Naive thymus-derived CD4-positive, alpha-beta T cell (primary cell): ENCODE measurements around the gene ARVCF. TPM values are rescaled to one million over a fixed set of nuclear protein-coding genes. Genes with fewer than 3 reads are reported as not detected.

Experiments
- ATAC-seq: fragments of 150-1000 bp; cut with Tn5 transposase; 2 replicates; pipeline ENCODE4 v1.10.0; 2021; ENCODE audit warnings: mild to moderate bottlenecking, moderate library complexity
- CTCF ChIA-PET: fragments of 350-600 bp; sonication (Branson Sonifier 250); formaldehyde crosslinking; loops from one replicate; lab custom pipeline; 2021; ENCODE audit warnings: antibody characterized with exemption; lab: Charles Lee
- POLR2A ChIA-PET: fragments of 350-600 bp; sonication (Branson Sonifier 250); formaldehyde crosslinking; loops from one replicate; lab custom pipeline; 2021; ENCODE audit warnings: antibody characterized with exemption, inconsistent platforms; lab: Charles Lee
- DNase-seq, 9 donors: peaks; one replicate each; pipeline versions ENCODE4 v3.0.0 to v3.0.0-alpha.2; 2020 to 2022; ENCODE audit warnings: mixed read lengths in 1 of 9
- H3K27ac ChIP-seq: one replicate; pipeline ENCODE4 v1.7.0; 2013; ENCODE audit warnings: mild to moderate bottlenecking, low read depth, low read length, moderate library complexity
- H3K27me3 ChIP-seq, 2 donors: one replicate each; pipeline ENCODE4 v1.7.0; 2013; ENCODE audit warnings: low read length in 2 of 2, mild to moderate bottlenecking in 2 of 2, moderate library complexity in 2 of 2; ENCODE audit not compliant: control insufficient read depth in 2 of 2, insufficient read depth in 2 of 2
- H3K36me3 ChIP-seq, 3 experiments: 1 replicate in 2 of 3; 2 replicates in 1 of 3; pipeline ENCODE4 v1.7.0; 2013; ENCODE audit warnings: low read length in 3 of 3, mild to moderate bottlenecking in 3 of 3, moderate library complexity in 1 of 3; ENCODE audit not compliant: insufficient read depth in 3 of 3, control insufficient read depth in 2 of 3
- H3K4me1 ChIP-seq, 2 donors: one replicate each; pipeline ENCODE4 v1.7.0; 2013; ENCODE audit warnings: low read length in 2 of 2, mild to moderate bottlenecking in 2 of 2, moderate library complexity in 1 of 2; ENCODE audit not compliant: control insufficient read depth in 2 of 2, insufficient read depth in 2 of 2
- H3K4me3 ChIP-seq: 2 replicates; pipeline ENCODE4 v1.7.0; 2013; ENCODE audit warnings: mild to moderate bottlenecking, low read length
- H3K9me3 ChIP-seq, 3 experiments: 1 replicate in 2 of 3; 2 replicates in 1 of 3; pipeline ENCODE4 v1.7.0; 2013; ENCODE audit warnings: low read length in 3 of 3; ENCODE audit not compliant: control insufficient read depth in 2 of 3
- H3K27ac Mint-ChIP-seq, 9 donors: one replicate each; pipeline ENCODE4 v1.8.0; 2020 to 2022; ENCODE audit warnings: mixed read lengths in 9 of 9, mild to moderate bottlenecking in 8 of 9, moderate library complexity in 5 of 9, inconsistent platforms in 2 of 9
- H3K27me3 Mint-ChIP-seq, 5 donors: one replicate each; pipeline ENCODE4 v1.8.0; 2021 to 2022; ENCODE audit warnings: mixed read lengths in 5 of 5, mild to moderate bottlenecking in 1 of 5
- H3K36me3 Mint-ChIP-seq, 5 donors: one replicate each; pipeline ENCODE4 v1.8.0; 2020 to 2022; ENCODE audit warnings: mixed read lengths in 5 of 5, mild to moderate bottlenecking in 3 of 5, inconsistent platforms in 1 of 5
- H3K4me1 Mint-ChIP-seq, 7 donors: one replicate each; pipeline ENCODE4 v1.8.0; 2020 to 2022; ENCODE audit warnings: mixed read lengths in 7 of 7, mild to moderate bottlenecking in 3 of 7, inconsistent platforms in 1 of 7
- H3K4me3 Mint-ChIP-seq, 10 donors: one replicate each; pipeline ENCODE4 v1.8.0; 2020 to 2022; ENCODE audit warnings: mild to moderate bottlenecking in 10 of 10, mixed read lengths in 10 of 10, moderate library complexity in 6 of 10, inconsistent platforms in 2 of 10
- H3K9me3 Mint-ChIP-seq, 11 donors: one replicate each; pipeline ENCODE4 v1.8.0; 2020 to 2022; ENCODE audit warnings: mixed read lengths in 11 of 11, mild to moderate bottlenecking in 4 of 11, inconsistent platforms in 1 of 11, moderate library complexity in 1 of 11
- intact Hi-C, 2 donors: fragments of 100-400 bp; cut with micrococcal nuclease; formaldehyde crosslinking; loops; one replicate each; pipeline ENCODE4 v1.15.1; 2023
- polyA plus RNA-seq, 2 donors: library from polyadenylated mRNA; unstranded; fragments of 300-500 nt; fragmentation: Illumina TruSeq; gene quantifications; one replicate each; pipeline ENCODE4 v1.2.3, GENCODE V29; 2021
- total RNA-seq, 6 experiments: library from RNA in 5 of 6; stranded (reverse) in 5 of 6; gene quantifications; 1 replicate in 5 of 6; 2 replicates in 1 of 6; pipeline ENCODE4 v1.2.3 and lab custom pipeline; 2021 to 2026

The ARVCF gene
- total and polyA plus RNA-seq, 7 experiments from 2014 or later = 0.74 to 9.2 (median 3.0) TPM

DNA sequence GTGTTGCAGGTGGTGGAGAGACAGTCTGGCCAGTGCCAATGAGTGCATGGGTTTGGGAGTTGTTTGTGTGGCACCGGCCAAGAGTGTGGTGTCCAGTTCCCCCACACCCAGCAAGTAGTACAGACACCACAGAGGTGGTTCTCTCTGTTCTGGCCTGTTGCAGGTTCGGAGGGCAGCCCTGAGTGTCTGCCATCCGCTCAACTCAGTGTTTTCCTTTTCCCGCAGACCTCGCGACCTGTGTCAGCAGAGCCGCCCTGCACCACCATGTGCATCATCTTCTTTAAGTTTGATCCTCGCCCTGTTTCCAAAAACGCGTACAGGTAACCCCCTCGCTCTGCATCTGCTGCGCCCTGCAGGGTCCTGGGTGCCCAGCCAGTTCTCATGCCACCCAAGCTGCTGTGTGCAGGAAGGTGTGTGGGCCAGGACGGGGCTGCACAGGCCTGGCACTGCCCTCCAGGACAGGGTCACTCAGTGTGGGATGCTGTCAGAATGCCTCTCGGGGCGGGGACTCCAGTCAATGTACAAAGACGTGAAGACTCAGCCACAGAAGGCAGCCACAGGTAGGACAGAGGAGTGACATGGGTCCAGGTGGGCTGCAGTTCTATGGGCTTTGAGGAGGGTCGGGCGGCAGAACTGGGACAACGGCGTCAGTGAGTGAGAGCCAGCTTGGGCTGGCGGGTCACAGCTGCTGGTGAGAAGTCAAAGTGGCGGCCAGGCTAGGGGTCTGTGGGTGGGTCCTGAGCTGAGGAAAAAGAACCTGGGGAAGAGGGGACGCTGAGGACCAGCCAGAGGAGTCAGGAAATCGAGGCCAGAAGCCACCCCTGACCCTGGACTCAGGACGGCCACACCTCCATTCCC is 20.1 kb upstream of the ARVCF start:
- intact Hi-C loops = no loop called here
- Mint-ChIP-seq H3K27me3 (no peaks in the 10 kb centered on the region), H3K4me1 (peaks cover 9 to 31% (median 12%) of the 10 kb centered on the region in 7 donors), H3K27ac (peak overlapping the region in 1 of 9 donors; percentile 19), H3K36me3 (peaks cover 0 to 33% (median 10%) of the 10 kb centered on the region in 5 donors), H3K9me3 (peaks cover 0 to 2% (median 0%) of the 10 kb centered on the region in 11 donors), H3K4me3 (no peak overlapping the region)
- H3K36me3 ChIP-seq = peaks cover 0 to 34% (median 0%) of the 10 kb centered on the region in 3 experiments
- CTCF ChIA-PET = no interaction called here
- H3K4me3 ChIP-seq = no peak overlapping the region
- POLR2A ChIA-PET = no interaction called here
- no peaks in the 10 kb centered on the region for H3K27me3 ChIP-seq
- DNase-seq (no peak), ATAC-seq (no peak)
- H3K9me3 ChIP-seq = no peaks in the 10 kb centered on the region
- no peak overlapping the region for H3K27ac ChIP-seq
- peaks cover 7% of the 10 kb centered on the region in 2 donors for H3K4me1 ChIP-seq

DNA sequence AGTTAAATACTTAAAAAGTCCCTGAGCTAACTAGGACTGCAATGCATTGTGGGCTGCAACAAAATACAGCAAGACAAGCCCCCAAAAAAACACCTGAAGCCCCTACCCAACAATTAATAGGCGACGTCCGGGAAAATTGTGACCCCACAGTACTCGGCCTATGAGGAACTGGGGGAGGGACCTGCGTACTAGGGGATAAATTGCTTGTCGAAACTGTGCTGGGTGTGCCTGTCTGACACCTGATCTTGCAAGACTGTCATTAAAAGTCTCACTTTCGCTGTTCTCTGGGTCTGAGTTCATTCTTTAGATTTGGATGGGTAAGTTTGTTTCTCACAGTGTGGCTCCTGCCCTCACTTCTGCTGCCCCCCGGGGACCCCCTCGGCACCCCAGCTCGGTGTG is 19.5 kb upstream of the ARVCF start:
- ChIA-PET CTCF (no interaction called here), POLR2A (interaction anchor here (0.6 kb wide), 1 partner anchor 566 kb away, joined by 3 read pairs; no protein-coding TSS in a partner anchor)
- Mint-ChIP-seq H3K27ac (no peak overlapping the region), H3K4me3 (no peak overlapping the region), H3K36me3 (peaks cover 0 to 33% (median 10%) of the 10 kb centered on the region in 5 donors), H3K27me3 (no peaks in the 10 kb centered on the region), H3K9me3 (peaks cover 0 to 2% (median 0%) of the 10 kb centered on the region in 11 donors), H3K4me1 (peaks cover 12 to 36% (median 16%) of the 10 kb centered on the region in 7 donors)
- Histone ChIP-seq H3K4me1 (peaks cover 11 to 13% of the 10 kb centered on the region in 2 donors), H3K36me3 (peaks cover 0 to 39% (median 0%) of the 10 kb centered on the region in 3 experiments), H3K9me3 (no peaks in the 10 kb centered on the region), H3K27ac (no peak overlapping the region), H3K4me3 (no peak overlapping the region), H3K27me3 (no peaks in the 10 kb centered on the region)
- DNase-seq = no peak
- no peak for ATAC-seq
- intact Hi-C loops = no loop called here

DNA sequence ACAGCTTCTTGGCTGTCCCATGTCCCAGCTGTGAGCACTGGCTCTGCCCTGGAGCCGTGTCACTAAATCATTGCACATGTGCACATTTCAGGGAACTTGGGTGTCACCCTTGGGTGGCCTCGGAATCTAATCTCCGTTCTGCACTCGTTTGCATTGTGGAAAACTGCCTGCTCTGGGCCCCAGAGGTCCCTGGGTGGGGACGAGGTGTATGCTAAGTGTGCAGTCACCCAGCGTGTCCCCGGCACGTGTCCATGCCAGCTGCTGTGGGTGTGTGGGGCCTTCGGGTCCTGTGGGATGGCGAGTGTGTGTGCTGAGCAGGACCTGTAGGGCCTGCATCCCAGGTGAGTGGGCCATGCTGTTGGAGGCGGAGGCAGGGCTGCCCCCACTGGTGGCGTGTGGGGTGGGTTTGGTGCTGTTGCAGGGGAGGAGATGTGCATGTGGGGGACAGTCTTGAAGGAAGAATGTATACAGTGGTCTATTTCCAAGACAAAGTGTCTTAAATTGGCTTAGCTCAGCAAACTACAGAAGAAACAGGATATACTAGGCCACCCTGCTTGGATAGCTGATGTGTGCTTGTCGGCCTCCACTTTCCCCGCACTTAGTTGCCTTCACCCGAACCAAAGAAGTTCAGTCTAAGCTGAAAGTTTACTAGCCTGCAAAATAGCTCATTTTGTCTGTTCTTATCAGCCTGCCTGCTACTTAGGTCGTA is 18.9 kb upstream of the ARVCF start:
- peaks cover 11 to 13% of the 10 kb centered on the region in 2 donors for H3K4me1 ChIP-seq
- Mint-ChIP-seq H3K4me3 (no peak overlapping the region), H3K27me3 (no peaks in the 10 kb centered on the region), H3K27ac (peak overlapping the region in 1 of 9 donors; percentile 87), H3K4me1 (peaks cover 12 to 36% (median 16%) of the 10 kb centered on the region in 7 donors), H3K36me3 (peaks cover 0 to 33% (median 10%) of the 10 kb centered on the region in 5 donors), H3K9me3 (peaks cover 0 to 2% (median 0%) of the 10 kb centered on the region in 11 donors)
- H3K9me3 ChIP-seq = no peaks in the 10 kb centered on the region
- DNase-seq = no peak
- H3K27me3 ChIP-seq = no peaks in the 10 kb centered on the region
- ChIA-PET POLR2A (interaction anchor here (0.6 kb wide), 1 partner anchor 566 kb away, joined by 3 read pairs; no protein-coding TSS in a partner anchor), CTCF (no interaction called here)
- intact Hi-C loops = no loop called here
- H3K4me3 ChIP-seq = no peak overlapping the region
- H3K27ac ChIP-seq = no peak overlapping the region
- peaks cover 0 to 39% (median 0%) of the 10 kb centered on the region in 3 experiments for H3K36me3 ChIP-seq
- ATAC-seq = no peak

DNA sequence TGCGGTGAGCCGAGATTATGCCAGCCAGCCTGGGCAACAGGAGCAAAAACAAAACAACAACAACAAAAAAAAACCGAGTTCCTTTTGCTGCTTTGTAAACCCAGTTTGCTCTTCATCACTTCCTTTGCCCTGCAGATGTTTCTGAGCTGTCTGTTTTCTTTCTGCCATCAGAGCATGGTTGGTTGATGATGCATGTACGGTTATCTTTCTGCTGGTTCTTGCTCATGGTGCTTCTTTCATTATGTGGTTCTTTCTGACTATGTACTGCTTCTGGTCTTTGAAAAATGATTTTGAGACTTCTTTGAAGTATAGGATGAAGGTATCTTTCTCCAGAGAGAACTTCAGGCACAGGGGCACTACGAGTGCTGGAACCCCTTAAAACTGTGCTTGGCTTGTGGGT is 17.5 kb upstream of the ARVCF start:
- CTCF ChIA-PET = interaction anchor here (0.6 kb wide), 1 partner anchor 752 kb away, joined by 5 read pairs; no protein-coding TSS in a partner anchor
- intact Hi-C loops = no loop called here
- POLR2A ChIA-PET = no interaction called here

DNA sequence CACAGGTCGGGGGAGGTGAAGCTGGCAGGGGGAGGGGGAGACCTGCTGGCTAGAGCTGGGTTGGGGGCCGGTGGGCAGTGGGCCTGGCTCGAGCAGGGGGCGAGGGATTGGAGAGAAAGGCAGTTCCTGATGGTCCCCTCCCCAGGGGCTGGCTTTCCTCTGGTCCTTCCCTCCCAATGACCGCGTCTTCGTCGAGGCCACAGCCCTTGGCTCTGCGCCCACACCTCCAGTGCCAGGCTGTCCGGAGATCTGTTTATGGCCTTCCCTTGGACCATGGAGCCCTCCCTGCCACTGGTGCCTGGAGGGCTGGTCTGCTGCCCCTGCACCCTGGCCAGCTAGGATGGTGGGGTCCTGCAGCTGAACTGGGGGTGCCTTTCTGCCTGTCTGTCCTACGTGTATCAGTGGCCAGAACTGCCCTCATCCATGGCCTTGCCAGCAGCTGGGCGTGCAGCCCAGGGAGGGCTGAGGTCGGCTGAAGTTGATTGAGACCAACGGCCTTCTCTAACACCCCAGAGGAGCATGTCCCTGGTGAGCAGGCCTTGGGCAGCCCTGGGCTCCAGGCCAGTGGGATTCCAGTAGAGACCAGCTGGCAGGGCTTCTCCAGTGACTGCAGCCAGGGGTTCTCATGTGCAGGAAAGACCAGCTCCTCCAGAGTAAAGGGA is 16.6 kb upstream of the ARVCF start:
- intact Hi-C loops = no loop called here
- peak overlapping the region in 1 of 9 donors; percentile 25 for H3K27ac Mint-ChIP-seq
- CTCF ChIA-PET = no interaction called here

More for the DNA sequence above, 17.5 kb upstream of the ARVCF start:
- Mint-ChIP-seq H3K9me3 (peaks cover 0 to 2% (median 0%) of the 10 kb centered on the region in 11 donors), H3K36me3 (peaks cover 0 to 27% (median 10%) of the 10 kb centered on the region in 5 donors), H3K4me1 (peaks cover 12 to 39% (median 18%) of the 10 kb centered on the region in 7 donors), H3K27ac (peak overlapping the region in 1 of 9 donors; percentile 24), H3K27me3 (no peaks in the 10 kb centered on the region), H3K4me3 (no peak overlapping the region)
- Histone ChIP-seq H3K27me3 (no peaks in the 10 kb centered on the region), H3K9me3 (no peaks in the 10 kb centered on the region), H3K36me3 (peaks cover 0 to 35% (median 0%) of the 10 kb centered on the region in 3 experiments), H3K4me3 (no peak overlapping the region), H3K4me1 (peaks cover 11 to 13% of the 10 kb centered on the region in 2 donors), H3K27ac (no peak overlapping the region)
- ATAC-seq (no peak), DNase-seq (no peak)

More for the DNA sequence above, 16.6 kb upstream of the ARVCF start:
- POLR2A ChIA-PET = interaction anchor here (1.3 kb wide), 1 partner anchor 16 kb away, joined by 3 read pairs; no protein-coding TSS in a partner anchor
- H3K27me3 Mint-ChIP-seq = no peaks in the 10 kb centered on the region
- H3K36me3 Mint-ChIP-seq = peaks cover 0 to 27% (median 10%) of the 10 kb centered on the region in 5 donors
- H3K4me3 Mint-ChIP-seq = no peak overlapping the region
- Histone ChIP-seq H3K4me1 (peaks cover 11 to 13% of the 10 kb centered on the region in 2 donors), H3K9me3 (no peaks in the 10 kb centered on the region), H3K27ac (no peak overlapping the region), H3K27me3 (no peaks in the 10 kb centered on the region), H3K4me3 (no peak overlapping the region), H3K36me3 (peaks cover 0 to 30% (median 0%) of the 10 kb centered on the region in 3 experiments)
- peaks cover 0 to 2% (median 0%) of the 10 kb centered on the region in 11 donors for H3K9me3 Mint-ChIP-seq
- peaks cover 16 to 44% (median 22%) of the 10 kb centered on the region in 7 donors for H3K4me1 Mint-ChIP-seq
- DNase-seq (no peak), ATAC-seq (no peak)
